HEK293 (cell line): Measurements from ENCODE around the gene MTX2.

Source experiments
- CTCF ChIA-PET: fragments of 350-600 bp; formaldehyde crosslinking; extraction: SDS; loops from one replicate; lab custom pipeline; 2021; ENCODE audit warnings: antibody characterized with exemption; lab: Yijun Ruan, JAX
- POLR2A ChIA-PET: fragments of 300-600 bp; formaldehyde crosslinking; extraction: SDS; loops from one replicate; lab custom pipeline; 2020; ENCODE audit warnings: antibody characterized with exemption, inconsistent platforms; lab: Yijun Ruan, JAX
- H3K27ac ChIP-seq: fragments of 200-500 bp; sonication (Bioruptor generic); 2 replicates; pipeline ENCODE4 v1.5.1; 2014; ENCODE audit warnings: low read depth, low read length, control low read depth, inconsistent platforms; ENCODE audit errors: extremely low read depth
- H3K36me3 ChIP-seq, 2 experiments: fragments of 200-500 bp in 1 of 2; sonication (Bioruptor generic) in 1 of 2; 1 replicate in 1 of 2; 2 replicates in 1 of 2; pipeline ENCODE4 v1.5.1; 2014 to 2017; ENCODE audit warnings: inconsistent platforms in 2 of 2, low read length in 2 of 2; ENCODE audit not compliant: control insufficient read depth in 2 of 2, insufficient read depth in 1 of 2
- H3K4me1 ChIP-seq: fragments of 200-500 bp; sonication (Bioruptor generic); 2 replicates; pipeline ENCODE4 v1.5.1; 2014; ENCODE audit warnings: mild to moderate bottlenecking, low read length, inconsistent platforms; ENCODE audit not compliant: control insufficient read depth, insufficient read depth
- H3K4me3 ChIP-seq: 2 replicates; pipeline ENCODE4 v1.5.1; 2011; ENCODE audit warnings: low read depth, mild to moderate bottlenecking, control low read depth, low read length, moderate library complexity
- H3K9me3 ChIP-seq: fragments of 200-500 bp; sonication (Bioruptor generic); 2 replicates; pipeline ENCODE4 v1.5.1; 2014; ENCODE audit warnings: low read depth, low read length, inconsistent platforms; ENCODE audit not compliant: control insufficient read depth, insufficient read depth
- GLIS1 ChIP-seq: fragments of 450-650 bp; formaldehyde crosslinking; IDR thresholded peaks from 2 replicates; pipeline ENCODE4 v1.5.1; 2016; ENCODE audit warnings: missing biosample characterization, missing genetic modification characterization
- RBAK ChIP-seq: fragments of 450-650 bp; formaldehyde crosslinking; IDR thresholded peaks from 2 replicates; pipeline ENCODE4 v1.5.1; 2016; ENCODE audit warnings: missing biosample characterization, missing genetic modification characterization
- TCF7L2 ChIP-seq: IDR thresholded peaks from 2 replicates; pipeline ENCODE4 v1.6.1; 2011; ENCODE audit warnings: low read depth, mild to moderate bottlenecking, inconsistent platforms, low read length, moderate library complexity, borderline replicate concordance
- YY1 ChIP-seq: fragments of 450-650 bp; formaldehyde crosslinking; IDR thresholded peaks from 2 replicates; pipeline ENCODE4 v1.5.1; 2018; ENCODE audit warnings: missing biosample characterization, missing genetic modification characterization
- ZBTB48 ChIP-seq: fragments of 450-650 bp; formaldehyde crosslinking; IDR thresholded peaks from 2 replicates; pipeline ENCODE4 v1.5.1; 2016; ENCODE audit warnings: missing biosample characterization, missing genetic modification characterization
- ZEB2 ChIP-seq: fragments of 450-650 bp; formaldehyde crosslinking; IDR thresholded peaks from 2 replicates; pipeline ENCODE4 v1.5.1; 2016; ENCODE audit warnings: missing biosample characterization, missing genetic modification characterization
- ZFHX2 ChIP-seq: fragments of 450-650 bp; formaldehyde crosslinking; conservative IDR thresholded peaks from 2 replicates; pipeline ENCODE4 v1.5.1; 2016; ENCODE audit warnings: missing biosample characterization, missing genetic modification characterization
- ZFP37 ChIP-seq: fragments of 450-650 bp; formaldehyde crosslinking; IDR thresholded peaks from 2 replicates; pipeline ENCODE4 v1.5.1; 2016; ENCODE audit warnings: missing biosample characterization, missing genetic modification characterization
- ZNF169 ChIP-seq: fragments of 450-650 bp; formaldehyde crosslinking; IDR thresholded peaks from 2 replicates; pipeline ENCODE4 v1.5.1; 2016; ENCODE audit warnings: missing biosample characterization, missing genetic modification characterization
- ZNF2 ChIP-seq: fragments of 450-650 bp; formaldehyde crosslinking; IDR thresholded peaks from 2 replicates; pipeline ENCODE4 v1.5.1; 2016; ENCODE audit warnings: missing biosample characterization, missing genetic modification characterization
- ZNF223 ChIP-seq: fragments of 450-650 bp; formaldehyde crosslinking; IDR thresholded peaks from 2 replicates; pipeline ENCODE4 v1.5.1; 2016; ENCODE audit warnings: missing biosample characterization, missing genetic modification characterization
- ZNF302 ChIP-seq: fragments of 450-650 bp; formaldehyde crosslinking; IDR thresholded peaks from 2 replicates; pipeline ENCODE4 v1.5.1; 2016; ENCODE audit warnings: missing biosample characterization, missing genetic modification characterization, low read depth
- ZNF335 ChIP-seq: fragments of 450-650 bp; formaldehyde crosslinking; conservative IDR thresholded peaks from 2 replicates; pipeline ENCODE4 v1.5.1; 2016; ENCODE audit warnings: missing biosample characterization, missing genetic modification characterization
- ZNF341 ChIP-seq: fragments of 450-650 bp; formaldehyde crosslinking; IDR thresholded peaks from 2 replicates; pipeline ENCODE4; 2016; ENCODE audit warnings: low read depth, missing biosample characterization, missing genetic modification characterization
- ZNF544 ChIP-seq: fragments of 450-650 bp; formaldehyde crosslinking; IDR thresholded peaks from 2 replicates; pipeline ENCODE4 v1.5.0; 2017; ENCODE audit warnings: missing biosample characterization, missing genetic modification characterization
- ZNF624 ChIP-seq: fragments of 450-650 bp; formaldehyde crosslinking; IDR thresholded peaks from 2 replicates; pipeline ENCODE4 v1.5.1; 2017; ENCODE audit warnings: missing biosample characterization, missing genetic modification characterization
- ZNF626 ChIP-seq: fragments of 450-650 bp; sonication (Bioruptor Pico); formaldehyde crosslinking; IDR thresholded peaks from 2 replicates; pipeline ENCODE4 v1.5.1; 2018; ENCODE audit warnings: missing biosample characterization, missing genetic modification characterization, inconsistent platforms
- ZNF629 ChIP-seq: fragments of 450-650 bp; formaldehyde crosslinking; IDR thresholded peaks from 2 replicates; pipeline ENCODE4 v1.5.1; 2017; ENCODE audit warnings: missing biosample characterization, missing genetic modification characterization
- ZNF645 ChIP-seq: fragments of 450-650 bp; formaldehyde crosslinking; IDR thresholded peaks from 2 replicates; pipeline ENCODE4; 2016; ENCODE audit warnings: missing biosample characterization, missing genetic modification characterization
- ZNF664 ChIP-seq: fragments of 450-650 bp; formaldehyde crosslinking; IDR thresholded peaks from 2 replicates; pipeline ENCODE4 v1.5.1; 2016; ENCODE audit warnings: missing biosample characterization, missing genetic modification characterization
- ZNF704 ChIP-seq: fragments of 450-650 bp; formaldehyde crosslinking; IDR thresholded peaks from 2 replicates; pipeline ENCODE4 v1.5.1; 2016; ENCODE audit warnings: missing biosample characterization, missing genetic modification characterization
- ZNF707 ChIP-seq: fragments of 450-650 bp; formaldehyde crosslinking; IDR thresholded peaks from 2 replicates; pipeline ENCODE4 v1.5.1; 2016; ENCODE audit warnings: missing biosample characterization, missing genetic modification characterization
- ZNF843 ChIP-seq: fragments of 450-650 bp; formaldehyde crosslinking; IDR thresholded peaks from 2 replicates; pipeline ENCODE4 v1.5.1; 2016; ENCODE audit warnings: missing biosample characterization, missing genetic modification characterization
- ZSCAN5A ChIP-seq: fragments of 450-650 bp; formaldehyde crosslinking; IDR thresholded peaks from 2 replicates; pipeline ENCODE4 v1.5.1; 2016; ENCODE audit warnings: missing biosample characterization, missing genetic modification characterization
- TF ChIP-seq, protein P1 (sequence below): fragments of 450-650 bp; formaldehyde crosslinking; IDR thresholded peaks from 2 replicates; pipeline ENCODE4 v1.5.1; 2016; ENCODE audit warnings: missing biosample characterization, missing genetic modification characterization
- TF ChIP-seq, protein P2 (sequence below): fragments of 450-650 bp; formaldehyde crosslinking; IDR thresholded peaks from 2 replicates; pipeline ENCODE4 v1.5.1; 2016; ENCODE audit warnings: missing biosample characterization, missing genetic modification characterization
- TF ChIP-seq, protein P3 (sequence below): fragments of 450-650 bp; IDR thresholded peaks from 2 replicates; pipeline ENCODE4 v1.5.1; 2018; ENCODE audit warnings: missing biosample characterization, mild to moderate bottlenecking, missing genetic modification characterization
- TF ChIP-seq, protein P4 (sequence below): fragments of 450-650 bp; formaldehyde crosslinking; IDR thresholded peaks from 2 replicates; pipeline ENCODE4 v1.5.1; 2016; ENCODE audit warnings: missing biosample characterization, missing genetic modification characterization

Gene MTX2

GRCh38 chr2:176293334-176293733, 24.1 kb downstream of the MTX2 start (continued):
- TF ChIP-seq ZNF664 (no peak), ZBTB48 (tag by site-specific recombination) (no peak), ZNF223 (no peak)

DNA sequence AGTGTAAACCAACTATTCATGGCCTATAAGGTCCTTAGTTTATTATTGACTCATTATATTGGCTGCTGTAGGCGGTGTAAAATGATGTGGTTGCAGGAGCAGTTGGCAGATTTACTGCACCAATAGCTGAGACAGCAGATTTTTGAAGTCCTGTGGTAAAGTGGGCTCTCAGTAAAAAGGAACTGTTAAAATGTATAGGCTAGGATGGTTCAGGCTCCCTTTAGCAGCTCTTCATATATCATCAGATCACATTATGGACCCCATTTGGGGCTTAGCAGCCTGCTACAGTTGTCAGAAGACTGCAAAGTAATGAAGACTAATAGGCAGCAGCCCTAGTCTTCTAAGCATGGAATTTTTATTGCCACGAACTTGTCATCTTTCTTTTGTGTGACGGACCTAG, 27.8 kb downstream of the MTX2 start:
- no peaks in the 10 kb centered on the region for H3K9me3 ChIP-seq
- no peak overlapping the region for H3K27ac ChIP-seq
- CTCF ChIA-PET = interaction anchor here (0.8 kb wide), 1 partner anchor 156 kb away, joined by 3 read pairs; no protein-coding TSS in a partner anchor
- POLR2A ChIA-PET = no interaction called here
- H3K4me3 ChIP-seq = no peak overlapping the region
- H3K4me1 ChIP-seq = peaks cover 8% of the 10 kb centered on the region
- peaks cover 0 to 5% of the 10 kb centered on the region in 2 experiments; a peak in 1 of 3 replicates for H3K36me3 ChIP-seq
- TF ChIP-seq ZEB2 (tag by site-specific recombination) (0 out of 2 replicates have a peak, but pooled peaks have one; percentile 28), ZNF169 (tag by site-specific recombination) (no peak), ZNF2 (tag by site-specific recombination) (peak; percentile 33; the same call in 1 of the 2 replicates), TCF7L2 (peak; percentile 53; the same call in 1 of the 2 replicates), ZNF645 (tag by site-specific recombination) (no peak), ZSCAN5A (tag by site-specific recombination) (no peak), ZNF629 (tag by site-specific recombination) (no peak; the same call in 1 of the 2 replicates), ZFP37 (no peak), ZNF626 (tag by site-specific recombination) (no peak), YY1 (no peak), ZNF707 (tag by site-specific recombination) (no peak), ZNF341 (tag by site-specific recombination) (no peak), ZFHX2 (tag by site-specific recombination) (peak; percentile 66), ZNF302 (tag by site-specific recombination) (no peak), ZNF624 (no peak), GLIS1 (tag by site-specific recombination) (no peak), ZNF704 (tag by site-specific recombination) (no peak), ZNF335 (tag by site-specific recombination) (0 out of 2 replicates have a peak, but pooled peaks have one; percentile 46), RBAK (tag by site-specific recombination) (no peak), ZNF544 (tag by site-specific recombination) (no peak), ZNF843 (tag by site-specific recombination) (peak; percentile 78; the same call in 1 of the 2 replicates)
- TF ChIP-seq, protein P1, sequence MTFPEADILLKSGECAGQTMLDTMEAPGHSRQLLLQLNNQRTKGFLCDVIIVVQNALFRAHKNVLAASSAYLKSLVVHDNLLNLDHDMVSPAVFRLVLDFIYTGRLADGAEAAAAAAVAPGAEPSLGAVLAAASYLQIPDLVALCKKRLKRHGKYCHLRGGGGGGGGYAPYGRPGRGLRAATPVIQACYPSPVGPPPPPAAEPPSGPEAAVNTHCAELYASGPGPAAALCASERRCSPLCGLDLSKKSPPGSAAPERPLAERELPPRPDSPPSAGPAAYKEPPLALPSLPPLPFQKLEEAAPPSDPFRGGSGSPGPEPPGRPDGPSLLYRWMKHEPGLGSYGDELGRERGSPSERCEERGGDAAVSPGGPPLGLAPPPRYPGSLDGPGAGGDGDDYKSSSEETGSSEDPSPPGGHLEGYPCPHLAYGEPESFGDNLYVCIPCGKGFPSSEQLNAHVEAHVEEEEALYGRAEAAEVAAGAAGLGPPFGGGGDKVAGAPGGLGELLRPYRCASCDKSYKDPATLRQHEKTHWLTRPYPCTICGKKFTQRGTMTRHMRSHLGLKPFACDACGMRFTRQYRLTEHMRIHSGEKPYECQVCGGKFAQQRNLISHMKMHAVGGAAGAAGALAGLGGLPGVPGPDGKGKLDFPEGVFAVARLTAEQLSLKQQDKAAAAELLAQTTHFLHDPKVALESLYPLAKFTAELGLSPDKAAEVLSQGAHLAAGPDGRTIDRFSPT (tag by site-specific recombination) = no peak
- TF ChIP-seq, protein P2, sequence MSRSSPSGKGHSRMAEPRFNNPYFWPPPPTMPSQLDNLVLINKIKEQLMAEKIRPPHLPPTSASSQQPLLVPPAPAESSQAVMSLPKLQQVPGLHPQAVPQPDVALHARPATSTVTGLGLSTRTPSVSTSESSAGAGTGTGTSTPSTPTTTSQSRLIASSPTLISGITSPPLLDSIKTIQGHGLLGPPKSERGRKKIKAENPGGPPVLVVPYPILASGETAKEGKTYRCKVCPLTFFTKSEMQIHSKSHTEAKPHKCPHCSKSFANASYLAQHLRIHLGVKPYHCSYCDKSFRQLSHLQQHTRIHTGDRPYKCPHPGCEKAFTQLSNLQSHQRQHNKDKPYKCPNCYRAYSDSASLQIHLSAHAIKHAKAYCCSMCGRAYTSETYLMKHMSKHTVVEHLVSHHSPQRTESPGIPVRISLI (tag by site-specific recombination) = no peak
- TF ChIP-seq, protein P3, sequence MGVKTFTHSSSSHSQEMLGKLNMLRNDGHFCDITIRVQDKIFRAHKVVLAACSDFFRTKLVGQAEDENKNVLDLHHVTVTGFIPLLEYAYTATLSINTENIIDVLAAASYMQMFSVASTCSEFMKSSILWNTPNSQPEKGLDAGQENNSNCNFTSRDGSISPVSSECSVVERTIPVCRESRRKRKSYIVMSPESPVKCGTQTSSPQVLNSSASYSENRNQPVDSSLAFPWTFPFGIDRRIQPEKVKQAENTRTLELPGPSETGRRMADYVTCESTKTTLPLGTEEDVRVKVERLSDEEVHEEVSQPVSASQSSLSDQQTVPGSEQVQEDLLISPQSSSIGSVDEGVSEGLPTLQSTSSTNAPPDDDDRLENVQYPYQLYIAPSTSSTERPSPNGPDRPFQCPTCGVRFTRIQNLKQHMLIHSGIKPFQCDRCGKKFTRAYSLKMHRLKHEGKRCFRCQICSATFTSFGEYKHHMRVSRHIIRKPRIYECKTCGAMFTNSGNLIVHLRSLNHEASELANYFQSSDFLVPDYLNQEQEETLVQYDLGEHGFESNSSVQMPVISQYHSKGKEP (tag by site-specific recombination) = peak; percentile 87
- TF ChIP-seq, protein P4, sequence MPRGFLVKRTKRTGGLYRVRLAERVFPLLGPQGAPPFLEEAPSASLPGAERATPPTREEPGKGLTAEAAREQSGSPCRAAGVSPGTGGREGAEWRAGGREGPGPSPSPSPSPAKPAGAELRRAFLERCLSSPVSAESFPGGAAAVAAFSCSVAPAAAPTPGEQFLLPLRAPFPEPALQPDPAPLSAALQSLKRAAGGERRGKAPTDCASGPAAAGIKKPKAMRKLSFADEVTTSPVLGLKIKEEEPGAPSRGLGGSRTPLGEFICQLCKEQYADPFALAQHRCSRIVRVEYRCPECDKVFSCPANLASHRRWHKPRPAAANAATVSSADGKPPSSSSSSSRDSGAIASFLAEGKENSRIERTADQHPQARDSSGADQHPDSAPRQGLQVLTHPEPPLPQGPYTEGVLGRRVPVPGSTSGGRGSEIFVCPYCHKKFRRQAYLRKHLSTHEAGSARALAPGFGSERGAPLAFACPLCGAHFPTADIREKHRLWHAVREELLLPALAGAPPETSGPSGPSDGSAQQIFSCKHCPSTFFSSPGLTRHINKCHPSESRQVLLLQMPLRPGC (tag by site-specific recombination) = no peak
